HT1080 (cell line): ENCODE results near the gene STK33. TPM values are rescaled to one million over a fixed set of nuclear protein-coding genes. Genes with fewer than 3 reads are reported as not detected.
A peak's percentile ranks its signal among the peaks of the same experiment; 100 is the strongest.

Experiments used
- DNase-seq: peaks from one replicate; pipeline ENCODE4 v3.0.0-alpha.2; 2015; ENCODE audit warnings: low read depth
- total RNA-seq: library from RNA; depleted of rRNA; stranded (reverse); fragments of >200 nt; shearing (Covaris generic); gene quantifications from 2 replicates; pipeline ENCODE4 v1.2.3, GENCODE V29; 2014

Gene STK33
- total RNA-seq, 1 experiment from 2014 or later = 8.6 TPM

- peak; percentile 100 for DNase-seq
Observed at GRCh38 chr11:8604078-8604723, 10.2 kb upstream of the STK33 start.

GRCh38 chr11:8603696-8604077, 9.7 kb upstream of the STK33 start:
- DNase-seq = no peak

GRCh38 chr11:8601376-8602133, 7.5 kb upstream of the STK33 start:
- no peak for DNase-seq

- DNase-seq = no peak
Observed at GRCh38 chr11:8598506-8598905, 4.5 kb upstream of the STK33 start.

DNA sequence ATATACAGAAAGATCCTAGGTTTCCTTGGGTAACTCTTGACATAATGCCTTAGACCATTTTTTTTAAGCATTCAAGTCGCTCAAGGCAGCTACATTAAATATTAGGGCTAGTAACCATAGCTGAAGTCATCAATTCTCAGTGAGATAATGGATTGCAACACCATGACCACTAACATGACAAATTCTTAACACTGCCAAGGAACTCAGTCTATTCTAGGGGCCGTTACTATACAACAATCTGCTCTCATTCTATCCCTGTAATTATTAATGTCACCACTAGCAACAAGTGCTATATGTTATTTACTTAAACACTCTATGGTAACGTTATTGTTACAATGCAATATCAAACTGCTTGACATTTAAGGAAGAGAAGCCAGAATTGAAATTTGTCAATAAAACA, 3.2 kb upstream of the STK33 start:
- peak; percentile 46 for DNase-seq

GRCh38 chr11:8596504-8597046, 2.5 kb upstream of the STK33 start:
- no peak for DNase-seq

DNA sequence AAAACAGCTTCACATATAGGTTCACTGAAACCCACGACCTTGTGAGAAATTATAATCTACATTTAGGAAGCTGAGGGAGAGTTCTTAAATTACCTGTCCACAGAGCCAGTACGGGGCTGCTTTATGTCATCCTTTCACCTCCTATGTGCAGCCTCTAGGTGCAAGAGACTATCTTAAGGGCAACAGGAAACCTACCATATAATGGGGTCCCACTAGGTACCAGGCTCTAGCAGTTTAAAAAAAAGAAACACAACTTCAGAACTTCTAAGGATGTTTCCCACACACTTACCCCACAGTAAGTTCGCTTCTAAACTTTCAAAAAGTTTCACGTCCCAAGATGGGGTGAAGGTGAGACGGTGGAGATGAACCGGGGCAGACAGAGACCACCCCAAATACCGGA, 573 bp downstream of the STK33 start:
- no peak for DNase-seq

DNA sequence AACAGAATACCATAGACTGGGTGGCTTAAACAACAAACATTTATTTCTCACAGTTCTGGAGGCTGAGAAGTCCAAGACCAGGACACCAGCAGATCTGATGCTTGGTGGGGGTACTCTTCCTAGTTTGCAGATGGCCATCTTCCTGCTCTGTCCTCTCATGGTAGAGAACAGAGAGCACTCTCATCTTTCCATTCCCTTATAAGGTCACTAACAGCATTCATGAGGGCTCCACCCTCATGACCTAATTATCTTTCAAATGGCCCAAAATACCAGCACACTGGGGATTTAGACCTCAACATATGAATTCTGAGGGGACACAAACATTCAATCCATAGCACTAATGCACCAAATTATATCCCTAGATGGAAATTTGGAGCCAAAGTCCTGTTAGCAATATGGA, 6.1 kb downstream of the STK33 start:
- no peak for DNase-seq

GRCh38 chr11:8586805-8587204, 7.2 kb downstream of the STK33 start:
- peak; percentile 30 for DNase-seq

- no peak for DNase-seq
Observed at GRCh38 chr11:8586184-8586583, 7.8 kb downstream of the STK33 start.

- DNase-seq = no peak
Observed at GRCh38 chr11:8584511-8584910, 9.5 kb downstream of the STK33 start.

DNA sequence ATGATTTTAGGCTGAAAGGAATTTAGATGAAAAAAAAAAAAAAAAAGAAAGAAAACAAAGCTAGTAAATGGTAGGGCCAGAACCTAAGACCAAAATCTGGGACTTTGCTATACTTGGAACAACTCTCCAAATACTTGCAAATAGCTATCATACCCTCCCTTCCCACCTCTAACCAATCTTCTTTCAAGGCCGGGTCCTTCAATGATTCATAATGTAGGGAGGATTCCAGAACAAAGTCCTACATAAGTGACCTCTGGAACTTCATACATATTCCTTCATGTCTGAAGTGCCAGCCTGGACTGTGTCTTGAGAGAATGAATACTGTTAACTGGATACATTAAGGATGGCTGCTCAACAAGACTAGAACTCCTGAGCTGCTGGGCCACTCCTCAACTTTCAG, 9.9 kb downstream of the STK33 start:
- no peak for DNase-seq

GRCh38 chr11:8581300-8581699, 12.7 kb downstream of the STK33 start:
- DNase-seq = no peak

DNA sequence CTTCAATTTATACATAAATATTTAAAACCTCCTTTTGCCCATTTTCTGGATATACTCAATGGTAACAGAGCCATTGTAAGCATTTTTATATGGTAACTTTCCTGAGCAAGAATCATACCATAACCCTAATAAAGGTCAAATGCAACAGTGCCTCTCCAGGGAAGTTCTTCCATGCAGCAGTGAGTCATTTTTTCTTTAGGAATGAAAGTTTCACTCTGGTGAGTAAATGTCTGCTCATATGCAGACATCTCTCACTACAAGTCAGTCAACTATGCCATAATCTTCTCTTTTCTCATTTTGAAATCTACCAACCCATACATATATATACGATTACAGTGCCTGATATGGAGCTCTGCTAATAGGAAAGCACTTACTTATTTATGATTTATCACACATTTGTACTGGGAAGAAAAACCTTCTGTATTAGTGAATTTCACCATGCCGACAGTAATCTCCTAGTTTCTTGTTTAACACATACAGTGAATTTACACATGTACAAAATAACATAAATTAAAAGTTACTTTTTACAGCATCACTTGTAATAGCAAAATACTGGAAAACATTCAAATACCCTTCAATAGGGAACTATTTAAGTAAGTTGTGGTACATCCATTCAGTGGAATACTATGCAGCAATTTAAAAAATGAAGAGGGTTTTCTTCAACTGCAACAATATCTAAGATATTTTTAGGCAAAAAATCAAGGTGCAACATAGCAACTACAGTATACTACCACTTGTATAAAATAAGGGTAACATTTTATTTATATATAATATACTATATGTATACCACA, 16.0 kb downstream of the STK33 start:
- peak; percentile 26 for DNase-seq

DNA sequence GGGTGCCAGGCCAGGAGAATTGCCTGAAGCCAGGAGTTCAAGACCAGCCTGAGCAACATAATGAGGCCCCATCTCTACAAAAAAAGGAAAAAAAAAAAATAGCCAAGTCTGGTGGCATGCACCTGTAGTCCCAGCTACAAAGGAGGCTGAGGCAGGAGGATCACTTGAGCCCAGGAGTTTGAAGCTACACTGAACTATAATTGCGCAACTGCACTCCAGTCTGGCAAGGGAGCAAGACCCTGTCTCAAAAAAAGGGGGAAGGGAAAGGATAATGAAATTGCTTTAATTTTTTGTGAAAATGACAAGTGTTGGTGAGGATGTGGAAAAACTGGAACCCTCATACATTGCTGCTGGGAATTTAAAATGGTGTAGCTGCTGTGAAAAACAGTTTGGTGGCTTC, 19.2 kb downstream of the STK33 start:
- DNase-seq = no peak

DNA sequence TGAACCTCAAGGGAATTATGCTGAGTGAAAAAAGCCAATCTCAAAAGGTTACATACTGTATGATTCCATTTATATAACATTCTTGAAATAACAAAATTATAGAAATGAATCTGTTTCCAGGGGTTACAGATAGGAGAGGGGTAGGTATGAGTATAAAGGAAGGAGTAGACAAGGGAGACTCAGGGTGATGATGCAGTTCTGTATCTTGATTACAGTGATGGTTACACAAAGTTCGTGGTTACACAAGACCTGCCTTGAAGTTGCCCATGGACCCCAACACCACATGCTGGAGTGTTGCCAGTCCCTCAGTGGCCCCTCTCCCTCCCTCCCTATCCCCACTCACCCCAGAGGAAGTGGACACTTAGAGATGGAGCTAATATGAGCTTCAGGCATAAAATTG, 20.3 kb downstream of the STK33 start:
- no peak for DNase-seq

GRCh38 chr11:8567602-8568198, 26.3 kb downstream of the STK33 start:
- peak; percentile 77 for DNase-seq

DNA sequence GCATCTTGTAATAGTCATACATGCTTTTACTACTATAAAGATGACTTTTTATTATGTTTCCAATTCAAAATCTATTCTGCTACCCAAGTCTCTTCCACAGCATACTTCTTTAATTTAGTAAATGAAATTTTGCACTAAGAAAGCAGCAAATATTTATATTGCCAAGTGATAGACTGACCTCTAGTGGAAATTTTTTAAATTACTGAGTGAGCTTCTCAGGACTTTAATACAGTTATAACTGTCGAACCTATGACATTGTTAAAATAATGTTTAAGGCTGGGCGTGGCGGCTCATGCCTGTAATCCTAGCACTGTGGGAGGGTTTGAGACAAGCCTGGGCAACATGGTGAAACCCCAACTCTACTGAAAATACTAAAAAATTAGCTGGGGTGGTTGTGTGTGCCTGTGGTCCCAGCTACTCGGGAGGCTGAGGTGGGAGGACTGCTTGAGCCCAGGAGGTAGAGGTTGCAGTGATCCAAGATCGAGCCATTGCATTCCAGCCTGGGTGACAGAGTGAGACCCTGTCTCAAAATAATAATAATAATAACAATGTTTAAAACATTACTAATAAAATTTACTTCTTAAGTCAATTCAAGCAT, 27.3 kb downstream of the STK33 start:
- DNase-seq = peak; percentile 58

DNA sequence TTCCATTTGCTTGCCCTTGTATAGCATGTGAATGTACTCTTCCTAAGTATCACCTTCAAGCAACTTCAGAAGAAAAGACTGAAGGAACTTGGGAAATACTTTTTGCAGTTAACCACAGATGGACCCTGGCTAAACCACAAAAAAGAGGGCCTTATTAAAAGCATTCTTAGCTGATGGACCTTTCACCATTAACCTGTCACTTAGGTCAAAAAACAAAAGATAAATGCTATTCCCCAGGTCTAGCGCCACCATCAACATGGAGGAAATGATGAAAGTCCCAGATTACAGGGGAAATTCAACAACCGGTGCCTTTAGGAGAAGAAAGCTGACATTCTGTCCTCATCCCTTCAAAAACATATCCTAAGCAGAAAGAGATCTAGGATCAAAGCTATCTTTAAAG, 29.5 kb downstream of the STK33 start:
- no peak for DNase-seq

- no peak for DNase-seq
Observed at GRCh38 chr11:8561461-8561860, 32.6 kb downstream of the STK33 start.

GRCh38 chr11:8558436-8558835, 35.6 kb downstream of the STK33 start:
- no peak for DNase-seq
